Aorta (tissue), 5 donors: ENCODE measurements around the gene LCE1D. TPM values are rescaled to one million over a fixed set of nuclear protein-coding genes. Genes with fewer than 3 reads are reported as not detected.

Experiments used
- ATAC-seq: fragments of 200-7000 bp; cut with Tn5 transposase; one replicate; pipeline ENCODE4 v1.9.1; 2022; ENCODE audit warnings: moderate library complexity; ENCODE audit not compliant: low FRiP score
- DNase-seq, 2 donors: peaks; one replicate each; pipeline ENCODE4 v3.0.0-alpha.2; 2020
- H3K27ac ChIP-seq, 2 donors: one replicate each; pipeline ENCODE4 v1.5.1; 2013; ENCODE audit warnings: low read length in 2 of 2, mild to moderate bottlenecking in 2 of 2, moderate library complexity in 2 of 2, control low read depth in 1 of 2, inconsistent platforms in 1 of 2, low read depth in 1 of 2
- H3K27me3 ChIP-seq, 2 donors: one replicate each; pipeline ENCODE4 v1.6.1; 2013; ENCODE audit warnings: control low read depth in 1 of 2, low read length in 1 of 2, mild to moderate bottlenecking in 1 of 2, moderate library complexity in 1 of 2; ENCODE audit not compliant: insufficient read depth in 2 of 2, control insufficient read depth in 1 of 2
- H3K36me3 ChIP-seq, 2 donors: one replicate each; pipeline ENCODE4 v1.6.1; 2013; ENCODE audit warnings: control low read depth in 1 of 2, low read length in 1 of 2, mild to moderate bottlenecking in 1 of 2; ENCODE audit not compliant: insufficient read depth in 2 of 2, control insufficient read depth in 1 of 2
- H3K4me1 ChIP-seq, 2 donors: one replicate each; pipeline ENCODE4 v1.6.1; 2013; ENCODE audit warnings: low read length in 2 of 2, control low read depth in 1 of 2, mild to moderate bottlenecking in 1 of 2, moderate library complexity in 1 of 2; ENCODE audit not compliant: insufficient read depth in 2 of 2, control insufficient read depth in 1 of 2
- H3K4me3 ChIP-seq, 2 donors: one replicate each; pipeline ENCODE4 v1.5.1; 2013; ENCODE audit warnings: low read length in 2 of 2, control low read depth in 1 of 2, mild to moderate bottlenecking in 1 of 2
- H3K9me3 ChIP-seq: one replicate; pipeline ENCODE4 v1.6.1; 2013; ENCODE audit warnings: mild to moderate bottlenecking, low read length; ENCODE audit not compliant: control insufficient read depth
- WGBS, 2 donors: extraction: QIAGEN DNeasy Blood & Tissue Kit; methylation state at CpG; one replicate each; pipeline ENCODE4 v1.1.7; 2013; 5-methylcytosine and 5-hydroxymethylcytosine counted together
- intact Hi-C, 2 donors: fragments of 100-400 bp; cut with DNase I; formaldehyde crosslinking; loops; one replicate each; pipeline versions ENCODE4 v1.14.2 to v1.15.0; 2022
- long read RNA-seq, 2 donors: library from polyadenylated mRNA; unstranded; transcript quantifications; one replicate each; pipeline ENCODE4 v2.0.0, GENCODE V29; 2020 to 2021
- polyA plus RNA-seq, 2 donors: library from polyadenylated mRNA; stranded (reverse); fragments of 200-250 nt; gene quantifications; one replicate each; pipeline ENCODE4 v1.2.3, GENCODE V29; 2013
- total RNA-seq, 2 donors: library from RNA; stranded (reverse); fragmentation: NEBNext Ultra II Directional; extraction: Animal tissue kit (Norgen Biotek cat#: 25700); gene quantifications; one replicate each; pipeline ENCODE4 v1.2.1, GENCODE V29; 2021
- donor health status: healthy with polysubstance abuse.
- donor health status: Bipolar disorder and iron deficiency.
- donor health status: DM: no; HTN: no; CAD: no.
- donor health status: DM: no; HTN: no; CAD: no.
- donor health status: DM: yes; HTN: yes; CAD: no.

Gene LCE1D, protein sequence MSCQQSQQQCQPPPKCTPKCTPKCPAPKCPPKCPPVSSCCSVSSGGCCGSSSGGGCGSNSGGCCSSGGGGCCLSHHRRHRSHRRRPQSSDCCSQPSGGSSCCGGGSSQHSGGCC
- total RNA-seq: not detected
- not detected for polyA plus RNA-seq
- long read RNA-seq, donor 1: 0 reads
- long read RNA-seq, donor 2: 0 reads

- H3K9me3 ChIP-seq: no peaks in the 10 kb centered on the region
- WGBS, 2 donors: 35 to 48% methylated on average over 3 of the region's 3 CpGs
- no peaks in the 10 kb centered on the region for H3K4me1 ChIP-seq
- DNase-seq (no peak), ATAC-seq (no peak)
- no peaks in the 10 kb centered on the region for H3K27me3 ChIP-seq
- H3K27ac ChIP-seq: no peak within 1 kb of the TSS
- no peak within 1 kb of the TSS for H3K4me3 ChIP-seq
- intact Hi-C loops: no loop called here
- no peaks in the 10 kb centered on the region for H3K36me3 ChIP-seq
Measured at GRCh38 chr1:152796421-152796820, at the start of gene LCE1D. TSS of gene LCE1D (plus strand) at chr1:152796721. CDS start at chr1:152797795, 1,074 bp downstream.

- H3K4me3 ChIP-seq: no peak overlapping the region
- intact Hi-C loops: no loop called here
- H3K36me3 ChIP-seq: no peaks in the 10 kb centered on the region
- DNase-seq: no peak
- ATAC-seq: no peak
- H3K27ac ChIP-seq: no peak overlapping the region
- H3K4me1 ChIP-seq: no peaks in the 10 kb centered on the region
- no peaks in the 10 kb centered on the region for H3K9me3 ChIP-seq
- peaks cover 0 to 3% of the 10 kb centered on the region in 2 donors for H3K27me3 ChIP-seq
- WGBS, 2 donors: 35 to 56% methylated on average over 1 of the region's 1 CpG
Measured at GRCh38 chr1:152747831-152748230, 48.7 kb upstream of the LCE1D start.

GRCh38 chr1:152752225-152752624 is 44.3 kb upstream of the LCE1D start:
- WGBS, 2 donors: 47 to 48% methylated on average over 1 of the region's 1 CpG
- no peaks in the 10 kb centered on the region for H3K4me1 ChIP-seq
- H3K9me3 ChIP-seq: no peaks in the 10 kb centered on the region
- no peak overlapping the region for H3K4me3 ChIP-seq
- H3K27me3 ChIP-seq: peaks cover 0 to 3% of the 10 kb centered on the region in 2 donors
- DNase-seq (no peak), ATAC-seq (no peak)
- intact Hi-C loops: no loop called here
- H3K27ac ChIP-seq: no peak overlapping the region
- no peaks in the 10 kb centered on the region for H3K36me3 ChIP-seq

DNA sequence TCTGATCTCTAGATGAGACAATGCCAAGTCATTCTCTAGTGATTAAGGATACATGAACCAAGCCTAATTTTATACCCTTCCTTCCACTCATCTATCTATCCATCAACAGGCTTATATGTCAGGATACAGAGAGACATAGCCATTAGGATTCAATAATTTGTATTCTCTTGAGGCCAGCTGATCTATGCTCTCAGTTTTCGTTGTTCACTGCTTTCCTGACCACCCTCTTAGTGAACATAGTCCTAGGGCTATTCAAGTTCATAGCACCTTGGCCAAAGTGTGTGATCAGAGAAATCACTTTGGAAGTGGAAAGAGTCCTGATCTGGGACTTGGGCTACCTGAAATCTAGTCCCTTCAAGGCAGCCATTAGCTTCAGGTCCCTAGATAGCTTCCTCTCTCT is 42.9 kb upstream of the LCE1D start:
- ATAC-seq: no peak
- Histone ChIP-seq H3K27me3 (peaks cover 0 to 3% of the 10 kb centered on the region in 2 donors), H3K4me1 (no peaks in the 10 kb centered on the region), H3K27ac (no peak overlapping the region), H3K36me3 (no peaks in the 10 kb centered on the region), H3K4me3 (no peak overlapping the region), H3K9me3 (no peaks in the 10 kb centered on the region)
- no peak for DNase-seq
- WGBS, 2 donors: 36 to 55% methylated on average over 1 of the region's 1 CpG
- intact Hi-C loops: no loop called here

GRCh38 chr1:152756872-152757271 is 39.6 kb upstream of the LCE1D start:
- no peaks in the 10 kb centered on the region for H3K36me3 ChIP-seq
- DNase-seq (no peak), ATAC-seq (no peak)
- H3K27ac ChIP-seq: no peak overlapping the region
- H3K27me3 ChIP-seq: no peaks in the 10 kb centered on the region
- WGBS, 2 donors: 71% methylated on average over 1 to 2 of the region's 2 CpGs
- intact Hi-C loops: no loop called here
- H3K4me3 ChIP-seq: no peak overlapping the region
- no peaks in the 10 kb centered on the region for H3K4me1 ChIP-seq
- no peaks in the 10 kb centered on the region for H3K9me3 ChIP-seq

GRCh38 chr1:152757747-152758146 is 38.8 kb upstream of the LCE1D start, which contains the start of gene KPRP:
TSS of gene KPRP (plus strand) at chr1:152758025. CDS start at chr1:152759589, 1,564 bp downstream.
- intact Hi-C loops: no loop called here
- WGBS, 2 donors: 66 to 70% methylated on average over 6 of the region's 6 CpGs
- DNase-seq: no peak

GRCh38 chr1:152758636-152759035 is 37.9 kb upstream of the LCE1D start:
- Histone ChIP-seq H3K9me3 (no peaks in the 10 kb centered on the region), H3K4me3 (no peak overlapping the region), H3K27me3 (no peaks in the 10 kb centered on the region), H3K36me3 (no peaks in the 10 kb centered on the region), H3K4me1 (no peaks in the 10 kb centered on the region), H3K27ac (no peak overlapping the region)
- ATAC-seq (no peak), DNase-seq (no peak)
- intact Hi-C loops: no loop called here
- 77% methylated on average over 4 of the region's 4 CpGs for WGBS, 2 donors

More at GRCh38 chr1:152757747-152758146, 38.8 kb upstream of the LCE1D start, which contains the start of gene KPRP:
- H3K4me3 ChIP-seq: no peak within 1 kb of the TSS
- no peaks in the 10 kb centered on the region for H3K4me1 ChIP-seq
- H3K27me3 ChIP-seq: no peaks in the 10 kb centered on the region
- H3K27ac ChIP-seq: no peak within 1 kb of the TSS
- H3K36me3 ChIP-seq: no peaks in the 10 kb centered on the region
- no peak for ATAC-seq
- no peaks in the 10 kb centered on the region for H3K9me3 ChIP-seq

- Histone ChIP-seq H3K27ac (no peak overlapping the region), H3K9me3 (no peaks in the 10 kb centered on the region), H3K4me1 (no peaks in the 10 kb centered on the region), H3K27me3 (no peaks in the 10 kb centered on the region), H3K36me3 (no peaks in the 10 kb centered on the region), H3K4me3 (no peak overlapping the region)
- intact Hi-C loops: no loop called here
- DNase-seq (no peak), ATAC-seq (peak; percentile 17)
- WGBS, 2 donors: 77 to 82% methylated on average over 8 of the region's 8 CpGs
Measured at GRCh38 chr1:152759453-152760173, 36.9 kb upstream of the LCE1D start.
